ENCODE data around the gene F2RL1. TPM values are rescaled to one million over a fixed set of nuclear protein-coding genes. Genes with fewer than 3 reads are reported as not detected.

The F2RL1 gene
- total RNA-seq, 1 donor from 2014 or later: 0.25 TPM

Other genes with a start within 250 kb of the F2RL1 start
- not detected in 2 replicates for gene F2RL2, start 195.6 kb upstream of the F2RL1 start, total RNA-seq
- gene F2R, start 102.9 kb upstream of the F2RL1 start, total RNA-seq: 4.3 TPM in 2 replicates
- gene S100Z, start 31.0 kb downstream of the F2RL1 start, total RNA-seq: 1.7 TPM in 2 replicates
- 0.11 TPM in 1 of 2 replicates, not detected in the other for gene CRHBP, start 134.0 kb downstream of the F2RL1 start, total RNA-seq
- gene AGGF1, start 211.4 kb downstream of the F2RL1 start, total RNA-seq: 23.7 and 26.1 TPM in 2 replicates

Measured in T-helper 2 cell treated with Interferon-gamma antibody and Interleukin-4, amounts not matched to agents 100 ng/mL and 5 ng/mL, for 36 hours (primary cell).